HG02840 (cell line): ENCODE measurements around the gene IGLL5.

Source experiments
- ATAC-seq: cut with Tn5 transposase; IDR thresholded peaks from one replicate; pipeline ENCODE4 v1.9.1; 2021; ENCODE audit warnings: mild to moderate bottlenecking, moderate library complexity, moderate number of reproducible peaks; ENCODE audit not compliant: unreplicated experiment, low FRiP score

Gene IGLL5

DNA sequence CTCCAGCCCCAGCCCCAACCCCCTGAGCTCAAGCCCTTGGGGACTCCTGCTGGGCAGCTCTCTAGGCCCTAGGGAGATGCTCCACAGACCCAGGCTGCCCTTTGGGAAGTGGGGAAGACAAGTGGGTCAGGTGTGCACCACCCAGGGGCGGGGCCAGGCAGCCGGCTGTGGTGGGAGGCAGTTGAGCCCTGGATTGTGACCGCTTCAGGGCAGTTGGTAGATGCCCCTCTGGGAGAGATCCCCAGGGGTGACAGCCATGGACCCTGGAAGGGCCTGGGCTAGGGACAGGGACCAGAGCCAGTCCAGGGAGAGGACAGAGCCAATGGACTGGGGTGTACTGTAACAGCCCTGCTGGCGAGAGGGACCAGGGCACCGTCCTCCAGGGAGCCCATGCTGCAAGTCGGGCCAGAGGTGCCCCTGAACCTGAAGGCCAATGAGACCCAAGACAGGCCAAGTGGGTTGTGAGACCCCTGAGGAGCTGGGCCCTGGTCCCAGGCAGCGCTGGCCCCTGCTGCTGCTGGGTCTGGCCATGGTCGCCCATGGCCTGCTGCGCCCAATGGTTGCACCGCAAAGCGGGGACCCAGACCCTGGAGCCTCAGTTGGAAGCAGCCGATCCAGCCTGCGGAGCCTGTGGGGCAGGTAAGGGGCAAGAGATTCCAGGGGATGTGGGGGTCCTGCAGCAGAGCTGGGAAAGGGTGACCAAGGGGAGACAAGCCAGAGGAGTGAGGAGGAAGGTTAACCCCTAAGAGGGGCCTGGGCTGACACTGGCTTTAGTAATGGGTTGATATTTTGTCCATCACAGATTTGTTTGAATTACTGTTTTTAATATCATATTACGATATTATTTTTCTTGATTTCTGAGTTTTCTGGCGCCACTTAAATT, at the start of gene IGLL5:
Gene IGLL5 (plus strand): TSS at position 196 of the 883 bp plus-strand sequence. CDS start 238 bp downstream, at position 434.
- no peak for ATAC-seq

DNA sequence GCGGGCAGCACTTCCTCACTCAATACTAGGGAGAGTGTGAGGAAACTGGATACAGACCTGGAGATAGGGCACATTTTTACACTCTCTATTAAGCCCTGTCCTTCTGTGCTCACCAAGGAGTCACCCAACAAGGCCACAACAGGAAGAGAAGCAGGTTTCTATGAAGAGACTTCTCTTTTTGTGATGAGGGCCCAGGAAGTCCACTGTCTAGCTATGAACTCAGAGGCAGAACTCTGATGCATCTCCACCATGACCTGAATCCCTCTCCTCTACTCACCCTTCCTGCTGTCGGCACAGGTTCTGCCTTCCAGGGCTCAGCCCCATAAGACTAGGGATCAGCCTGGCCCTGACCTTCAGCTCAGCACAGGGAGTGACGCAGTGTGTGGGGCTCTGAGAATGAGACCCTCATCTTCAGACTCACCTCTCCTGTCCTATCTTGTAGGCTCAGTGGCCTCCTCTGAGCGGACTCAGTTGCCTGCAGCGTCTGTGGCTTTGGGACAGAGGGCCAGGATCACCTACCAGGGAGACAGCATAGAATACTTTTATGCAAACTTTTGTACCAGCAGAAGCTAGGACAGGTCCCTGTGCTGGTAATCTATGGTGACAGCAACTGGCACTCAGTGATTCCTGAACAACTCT, 49.3 kb upstream of the IGLL5 start:
- no peak for ATAC-seq

DNA sequence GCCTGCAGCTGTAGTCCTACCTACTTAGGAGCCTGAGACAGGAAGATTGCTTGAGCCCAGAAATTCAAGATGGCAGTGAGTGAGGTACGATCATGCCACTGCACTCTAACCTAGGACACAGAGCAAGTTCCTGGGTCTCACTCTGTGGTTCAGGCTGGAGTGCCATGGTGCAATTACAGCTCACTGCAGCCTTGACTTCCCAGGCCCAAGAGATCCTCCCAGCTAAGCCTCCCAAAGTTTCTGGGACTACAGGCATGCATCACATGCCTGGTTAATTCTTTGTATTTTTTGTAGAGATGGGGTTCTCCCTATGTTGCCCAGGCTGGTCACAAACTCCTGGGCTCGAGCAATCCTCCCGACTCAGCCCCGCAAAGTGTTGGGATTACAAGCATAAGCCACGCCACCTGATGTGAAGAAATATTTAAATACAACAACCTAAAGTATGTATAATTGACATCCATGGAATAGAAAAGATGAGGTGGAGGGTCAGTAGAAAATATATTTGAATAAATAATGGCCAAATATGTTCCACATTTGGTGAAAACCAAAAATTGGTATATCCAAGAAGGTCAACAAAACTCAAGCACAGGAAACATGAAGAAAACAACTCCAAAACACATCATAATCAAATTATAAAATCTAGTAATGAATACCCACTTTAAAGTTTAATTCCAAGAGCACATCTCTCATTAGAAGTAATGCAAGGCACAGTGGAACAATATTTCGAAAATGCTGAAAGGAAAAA, 47.9 kb upstream of the IGLL5 start:
- no peak for ATAC-seq

DNA sequence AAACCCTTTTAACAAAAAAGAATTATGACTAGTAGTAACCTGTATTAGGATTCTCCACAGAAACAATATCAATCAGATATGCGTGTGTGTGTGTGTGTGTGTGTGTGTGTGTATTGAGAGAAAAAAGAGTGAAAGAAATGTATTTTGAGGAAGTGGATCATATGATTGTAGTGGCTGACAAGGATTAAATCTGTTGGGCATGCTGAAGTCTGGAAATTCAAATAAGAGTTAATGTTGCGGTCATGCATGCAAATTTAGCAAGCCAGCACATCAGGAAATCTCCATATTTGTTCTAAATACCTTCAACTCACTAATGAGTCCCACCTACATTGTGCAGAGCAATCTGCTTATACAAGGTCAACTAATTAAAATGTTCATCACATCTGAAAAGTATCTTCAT, 46.8 kb upstream of the IGLL5 start:
- ATAC-seq = no peak

DNA sequence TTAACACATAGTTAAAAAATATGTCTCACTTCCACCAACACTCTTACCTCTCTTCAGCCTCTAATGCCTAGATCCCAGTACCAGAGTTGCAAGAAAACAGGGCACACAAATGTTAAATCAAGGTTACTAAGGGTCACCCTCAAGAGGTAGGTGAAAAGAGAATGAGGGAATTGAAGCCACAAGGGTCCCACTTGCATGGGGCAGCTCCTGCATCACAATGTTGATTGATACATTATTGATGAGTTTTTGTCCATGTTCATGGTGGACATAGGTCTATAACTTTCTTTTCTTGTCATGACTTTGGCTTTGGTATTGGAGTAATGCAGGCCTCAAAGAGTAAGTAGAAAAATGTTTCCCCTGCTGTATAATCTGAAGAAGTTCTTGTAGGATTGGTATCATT, 46.0 kb upstream of the IGLL5 start:
- no peak for ATAC-seq

DNA sequence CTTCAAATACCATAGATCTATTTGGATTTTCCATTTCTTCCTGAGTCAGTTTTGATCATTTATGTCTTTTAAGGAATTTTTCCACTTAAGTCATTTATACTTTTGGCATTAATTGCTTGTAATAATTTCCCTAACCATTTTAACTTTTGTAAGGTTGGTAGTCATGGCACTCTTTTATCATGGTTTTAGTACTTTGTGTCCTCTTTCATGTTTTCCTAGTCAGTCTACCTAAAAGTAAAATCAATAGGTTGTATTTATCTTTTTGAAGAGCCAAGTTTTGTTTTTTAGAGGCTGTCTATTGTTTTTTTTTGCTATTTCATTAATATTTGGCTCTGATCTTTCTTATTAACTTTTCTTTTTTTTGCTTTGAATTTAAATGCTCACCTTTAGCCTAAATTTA, 45.5 kb upstream of the IGLL5 start:
- no peak for ATAC-seq

DNA sequence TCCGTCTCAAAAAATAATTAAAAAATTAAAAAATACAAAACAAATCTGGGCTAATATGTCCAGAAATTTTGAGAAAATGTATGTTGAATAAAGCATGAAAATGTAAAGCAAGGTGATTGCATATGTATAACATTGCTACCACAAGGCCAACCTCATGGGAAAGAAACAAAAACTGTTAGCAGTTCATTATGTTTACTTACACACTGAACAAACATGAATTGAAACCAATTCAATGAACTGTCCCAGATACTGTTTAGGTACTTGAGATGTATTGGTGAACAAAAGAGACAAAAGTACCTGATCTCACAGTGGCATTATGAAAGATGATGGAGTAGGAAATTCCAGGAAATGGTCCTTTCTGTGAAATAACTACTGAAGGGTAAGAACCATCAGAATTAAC, 43.8 kb upstream of the IGLL5 start:
- ATAC-seq = no peak

DNA sequence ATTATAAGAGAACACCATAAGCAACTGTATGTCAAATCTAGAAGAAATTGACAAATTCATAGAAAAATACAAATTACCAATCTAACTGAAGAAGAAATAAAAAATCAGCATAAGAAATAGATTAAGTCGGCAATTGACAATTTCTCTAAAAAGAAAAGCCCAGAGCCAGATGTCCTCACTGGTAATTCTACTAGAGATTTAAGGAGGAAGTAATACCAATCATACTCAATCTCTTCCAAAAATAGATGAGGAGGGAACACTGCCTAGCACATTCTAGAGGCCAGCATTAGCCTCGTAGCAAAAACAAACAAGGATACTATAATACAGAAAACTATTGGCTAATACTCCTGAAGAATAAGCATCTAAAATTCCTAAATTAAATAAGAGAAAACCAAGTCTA, 40.4 kb upstream of the IGLL5 start:
- no peak for ATAC-seq

DNA sequence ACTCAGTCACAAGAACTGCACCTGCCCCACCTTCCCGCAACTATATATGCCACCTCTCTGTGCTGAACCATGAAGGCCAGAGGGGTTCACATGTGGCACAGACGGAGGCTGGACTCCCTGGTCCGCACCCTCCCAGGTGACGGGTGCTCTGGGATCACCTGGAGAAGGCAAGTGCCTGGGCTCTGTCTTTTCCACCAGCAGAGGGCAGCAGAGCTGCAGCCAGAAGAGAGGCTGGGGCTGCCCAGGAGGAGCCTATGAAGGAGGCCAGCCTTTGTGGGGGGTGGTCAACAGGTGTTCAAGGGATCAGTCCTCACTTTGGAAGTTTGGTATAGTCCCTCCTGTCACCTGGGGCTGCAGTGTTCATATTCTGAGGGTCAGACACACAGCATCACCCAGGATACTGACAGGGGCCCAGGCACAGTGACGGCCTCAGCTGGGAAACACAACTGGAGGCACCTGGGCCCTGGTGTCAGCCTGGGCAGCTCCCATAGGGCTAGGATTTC, 39.2 kb upstream of the IGLL5 start:
- ATAC-seq = no peak

DNA sequence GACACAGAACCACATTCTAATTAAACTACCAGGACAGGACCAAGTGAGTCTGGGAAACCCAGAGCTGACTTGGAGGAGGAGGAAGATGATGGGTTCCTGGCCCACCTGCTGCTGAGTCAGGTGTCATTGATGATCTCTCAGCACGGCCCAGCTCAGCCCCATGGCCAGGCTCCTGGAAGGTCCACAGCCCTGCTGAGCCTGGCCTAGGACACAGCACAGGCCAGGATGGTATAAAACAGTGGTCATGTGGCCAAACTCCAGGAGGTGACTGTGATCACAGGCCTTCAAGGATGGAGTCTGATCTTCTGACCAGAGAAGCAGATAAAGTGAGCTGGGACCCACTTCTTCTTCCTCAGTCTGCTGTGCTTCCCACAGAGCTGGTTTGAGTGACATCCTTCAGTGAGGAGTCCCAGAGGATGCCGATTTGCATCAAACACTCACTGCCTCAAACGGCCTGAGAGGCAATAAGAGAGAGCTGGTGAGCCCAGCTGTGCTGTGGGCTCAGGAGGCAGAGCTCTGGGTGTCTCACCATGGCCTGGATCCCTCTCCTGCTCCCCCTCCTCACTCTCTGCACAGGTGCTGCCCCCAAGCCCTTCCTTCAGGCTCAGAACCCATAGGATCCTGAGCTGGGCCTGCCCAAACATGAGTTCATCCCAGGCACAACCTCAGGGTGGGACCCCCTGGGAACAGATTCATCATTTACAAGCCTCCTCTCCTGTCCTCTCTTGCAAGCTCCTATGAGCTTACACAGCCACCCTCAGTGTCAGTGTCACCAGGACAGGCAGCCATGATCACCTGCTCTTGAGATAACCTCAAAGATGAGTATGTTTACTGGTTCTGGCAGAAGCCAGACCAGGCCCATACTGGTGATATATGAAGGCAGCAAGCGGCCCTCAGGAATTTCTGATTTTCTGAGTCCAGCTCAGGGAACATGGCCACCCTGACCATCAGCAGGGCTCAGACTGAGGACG, 37.7 kb upstream of the IGLL5 start:
- ATAC-seq = no peak

DNA sequence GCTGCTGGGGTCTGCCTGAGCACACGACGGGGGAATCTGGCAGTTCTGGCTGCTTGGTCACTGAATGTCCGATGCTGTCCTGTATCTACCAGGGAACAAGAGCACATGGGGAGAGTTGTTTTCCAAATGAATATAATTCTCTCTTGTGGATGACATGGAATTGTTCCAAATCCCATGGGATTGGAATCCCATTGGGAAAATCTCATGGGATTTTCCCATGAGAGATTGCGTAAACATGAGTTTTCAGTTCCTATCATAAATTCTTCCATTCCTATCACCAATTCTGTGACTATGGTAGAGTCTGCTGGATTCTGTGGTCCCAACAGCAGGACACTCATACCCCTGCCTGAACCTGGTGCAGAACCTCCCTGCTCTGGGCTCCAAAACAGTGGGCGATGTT, 35.6 kb upstream of the IGLL5 start:
- ATAC-seq = no peak

DNA sequence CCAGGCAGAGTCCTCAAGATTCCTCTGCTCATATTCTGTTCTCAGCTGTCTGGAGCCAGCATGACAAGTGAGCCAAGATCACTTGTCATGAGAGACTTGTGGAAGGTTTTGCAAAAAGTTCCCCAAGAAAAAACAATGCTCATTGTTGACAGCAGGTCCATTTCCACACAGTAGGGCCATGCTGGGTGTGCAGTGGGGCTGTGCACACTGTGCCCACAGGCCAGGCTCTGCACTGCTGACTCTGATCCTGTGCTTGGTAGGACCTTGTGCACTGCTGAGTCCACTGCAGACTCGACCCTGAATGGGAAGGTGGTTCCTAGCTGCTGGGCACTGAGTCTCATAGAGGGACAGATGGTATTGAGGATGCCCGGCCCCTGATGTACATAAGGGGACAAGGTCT, 33.9 kb upstream of the IGLL5 start:
- no peak for ATAC-seq

DNA sequence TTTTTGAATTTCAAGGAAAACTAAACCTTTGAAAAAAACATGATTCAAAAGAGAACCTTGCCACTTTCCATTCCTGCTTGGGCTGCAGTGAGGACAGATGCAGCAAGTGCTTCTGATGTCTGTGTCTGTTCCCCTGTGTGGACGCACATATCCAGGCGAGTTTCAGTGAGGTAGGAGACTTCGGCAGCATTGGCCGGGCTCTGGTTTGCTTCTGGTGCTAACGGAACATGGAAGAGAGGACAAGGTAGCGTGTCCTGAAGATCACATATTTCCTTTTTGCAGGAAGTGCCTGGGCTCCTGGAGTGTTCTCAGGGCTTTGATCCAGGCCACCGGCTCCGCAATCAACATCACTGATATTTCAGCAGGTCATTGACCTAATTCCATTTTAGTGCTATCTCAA, 33.1 kb upstream of the IGLL5 start:
- no peak for ATAC-seq

DNA sequence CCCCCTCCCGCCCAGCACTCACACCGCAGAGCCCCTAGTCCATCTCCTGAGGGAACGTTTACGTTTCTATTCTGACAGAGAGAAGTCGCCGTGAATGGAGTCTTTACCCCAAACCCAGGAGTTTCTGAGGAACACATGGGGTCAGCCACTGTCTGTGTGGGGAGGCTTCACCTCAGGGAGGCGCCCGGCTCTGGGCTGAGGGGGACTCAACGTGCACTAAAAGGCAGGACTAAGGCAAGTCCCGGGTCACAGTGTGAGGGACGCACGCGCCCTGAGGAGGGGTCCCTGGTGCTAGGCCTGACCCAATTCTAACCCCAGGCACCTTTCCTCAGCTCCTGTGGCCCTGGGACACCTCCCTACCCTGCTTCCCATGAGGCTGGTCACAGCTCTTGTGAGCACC, 32.5 kb upstream of the IGLL5 start:
- ATAC-seq = no peak

DNA sequence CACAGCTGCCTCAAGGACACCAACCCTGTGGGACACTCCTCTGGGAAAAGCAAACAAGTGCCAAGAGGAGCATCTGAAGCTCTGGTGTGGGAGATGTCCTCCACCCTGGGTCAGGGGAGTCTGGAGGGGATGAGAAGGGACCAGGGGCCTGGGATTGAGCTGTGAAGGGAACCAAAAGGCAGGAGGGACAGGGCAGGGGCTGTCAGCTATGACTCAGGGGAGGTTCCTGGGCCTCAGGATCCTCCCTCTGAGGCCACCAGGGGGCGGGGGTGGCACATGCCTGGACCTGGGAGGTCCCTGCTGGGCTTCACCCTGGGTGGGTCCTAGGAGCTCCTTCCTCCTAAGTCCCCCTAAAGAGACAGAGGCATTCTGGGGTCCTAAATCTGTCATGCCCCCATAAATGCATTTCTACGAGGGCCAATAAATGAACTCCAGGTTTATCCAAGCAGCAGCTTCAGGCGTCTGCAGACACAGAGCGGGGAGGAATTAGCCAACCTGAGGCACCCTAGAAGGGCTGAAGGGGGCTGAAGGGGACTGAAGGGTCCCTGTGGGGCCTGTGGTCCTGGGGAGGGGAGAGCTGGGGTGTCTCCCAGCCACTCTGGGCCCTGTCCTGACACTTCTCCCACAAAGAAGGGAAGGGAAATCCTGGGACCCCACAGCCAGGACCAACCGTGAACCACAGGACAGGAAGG, 31.9 kb upstream of the IGLL5 start:
- no peak for ATAC-seq

DNA sequence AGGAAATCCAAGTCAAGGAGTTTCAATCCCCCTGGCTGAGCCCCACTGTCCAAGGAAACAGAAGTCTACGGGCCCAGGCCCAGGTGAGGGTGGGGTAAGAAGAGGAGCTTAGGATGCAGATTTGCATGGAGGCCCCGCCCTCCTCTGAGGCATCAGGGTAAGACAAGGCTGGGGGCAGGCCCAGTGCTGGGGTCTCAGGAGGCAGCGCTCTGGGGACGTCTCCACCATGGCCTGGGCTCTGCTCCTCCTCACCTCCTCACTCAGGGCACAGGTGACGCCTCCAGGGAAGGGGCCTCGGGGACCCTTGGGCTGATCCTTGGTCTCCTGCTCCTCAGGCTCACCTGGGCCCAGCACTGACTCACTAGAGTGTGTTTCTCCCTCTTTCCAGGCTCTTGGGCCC, 31.3 kb upstream of the IGLL5 start:
- ATAC-seq = no peak

DNA sequence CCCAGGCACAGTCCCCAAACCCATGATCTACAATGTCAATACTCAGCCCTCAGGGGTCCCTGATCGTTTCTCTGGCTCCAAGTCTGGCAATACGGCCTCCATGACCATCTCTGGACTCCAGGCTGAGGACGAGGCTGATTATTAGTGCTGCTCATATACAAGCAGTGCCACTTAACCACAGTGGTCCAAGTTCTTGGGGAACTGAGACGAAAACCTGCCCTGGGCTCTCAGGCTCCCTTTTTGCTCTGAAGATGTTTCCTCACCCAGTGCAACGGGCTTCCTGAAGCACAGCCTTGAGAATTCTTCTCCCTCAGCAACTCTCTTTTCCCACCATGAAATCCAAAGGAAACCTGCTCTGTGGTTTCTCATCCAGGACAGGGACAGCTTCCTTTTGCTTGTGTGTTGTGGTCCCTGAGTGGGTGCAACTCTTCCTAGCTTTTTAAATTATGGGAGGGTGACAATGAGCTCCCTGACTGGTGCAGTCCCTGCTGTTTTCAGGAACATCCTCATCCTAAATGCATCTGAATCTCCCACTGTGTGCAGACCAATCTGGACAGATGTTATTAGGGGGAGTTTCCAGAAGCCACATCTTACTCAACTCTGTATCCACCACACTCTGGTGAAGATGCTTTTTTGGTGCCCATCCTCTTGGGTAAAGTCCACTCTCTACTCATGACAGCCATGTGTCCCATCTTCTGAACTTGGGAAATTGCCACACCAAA, 30.6 kb upstream of the IGLL5 start:
- no peak for ATAC-seq

DNA sequence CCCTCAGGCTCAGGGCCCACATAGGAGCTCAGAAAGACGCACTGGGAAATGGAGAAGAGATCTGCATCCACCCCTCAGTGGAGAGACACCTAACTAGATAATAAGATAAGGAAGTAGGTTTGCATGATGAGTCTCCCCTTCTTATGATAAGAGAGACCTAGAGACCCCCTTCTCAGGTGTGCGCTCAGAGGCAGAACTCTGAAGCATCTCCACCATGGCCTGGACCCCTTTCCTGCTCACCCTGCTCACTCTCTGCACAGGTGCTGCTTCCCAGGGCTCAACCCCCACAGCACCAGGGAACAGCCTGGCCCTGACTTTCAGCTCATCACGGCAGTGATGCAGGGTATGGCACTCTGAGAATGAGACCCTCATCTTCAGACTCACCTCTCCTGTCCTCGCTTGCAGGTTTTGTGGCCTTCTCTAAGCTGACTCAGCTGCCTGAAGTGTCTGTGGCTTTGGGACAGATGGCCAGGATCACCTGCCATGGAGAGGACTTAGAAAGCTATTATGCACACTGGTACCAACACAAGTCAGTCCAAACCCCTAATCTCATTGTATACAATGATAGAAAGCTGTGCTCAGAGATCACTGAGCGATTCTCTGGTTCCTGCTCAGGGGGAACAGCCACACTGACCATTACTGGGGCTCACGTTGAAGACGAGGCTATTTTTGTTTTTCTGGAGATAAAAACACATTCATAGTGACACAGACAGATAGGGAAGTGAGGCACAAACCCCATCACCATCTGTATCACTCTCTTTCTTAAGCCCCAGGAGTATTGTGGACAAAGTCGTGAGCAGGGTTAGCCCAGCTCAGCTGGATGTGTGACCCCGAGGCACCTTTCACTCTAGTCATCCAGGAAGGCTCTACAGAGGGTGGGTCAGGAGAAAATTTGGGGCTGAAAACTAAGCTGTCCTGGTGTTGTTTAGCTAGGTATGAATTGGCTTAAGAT, 29.7 kb upstream of the IGLL5 start:
- ATAC-seq = no peak
